Endometrial microvascular endothelial cells (primary cell): Measurements from ENCODE around the gene XAF1. TPM values are rescaled to one million over a fixed set of nuclear protein-coding genes. Genes with fewer than 3 reads are reported as not detected.
"Not testable (repeated sequence)": the region's sequence is repeated elsewhere in the genome, so short reads cannot be mapped to it uniquely, and the experiment has no call there.

Experiments used
- in situ Hi-C: cut with HindIII; loops from 2 replicates; pipeline ENCODE4 v1.10.0; 2017; ENCODE audit warnings: low sequenced_read_pairs, low pct_unique_long_range_greater_than_20kb; ENCODE audit errors: inconsistent ontology term
- total RNA-seq: library from RNA; depleted of rRNA; stranded (reverse); fragments of >200 nt; gene quantifications from one replicate; pipeline ENCODE4 v1.2.3, GENCODE V29; 2015; ENCODE audit errors: inconsistent ontology term

Gene XAF1
- total RNA-seq, 1 donor from 2014 or later = 27.6 TPM

GRCh38 chr17:6796017-6796886, 40.4 kb downstream of the XAF1 start:
- in situ Hi-C loops = no loop called here

- in situ Hi-C loops = no loop called here
Measured at GRCh38 chr17:6796887-6797490, 41.1 kb downstream of the XAF1 start.

DNA sequence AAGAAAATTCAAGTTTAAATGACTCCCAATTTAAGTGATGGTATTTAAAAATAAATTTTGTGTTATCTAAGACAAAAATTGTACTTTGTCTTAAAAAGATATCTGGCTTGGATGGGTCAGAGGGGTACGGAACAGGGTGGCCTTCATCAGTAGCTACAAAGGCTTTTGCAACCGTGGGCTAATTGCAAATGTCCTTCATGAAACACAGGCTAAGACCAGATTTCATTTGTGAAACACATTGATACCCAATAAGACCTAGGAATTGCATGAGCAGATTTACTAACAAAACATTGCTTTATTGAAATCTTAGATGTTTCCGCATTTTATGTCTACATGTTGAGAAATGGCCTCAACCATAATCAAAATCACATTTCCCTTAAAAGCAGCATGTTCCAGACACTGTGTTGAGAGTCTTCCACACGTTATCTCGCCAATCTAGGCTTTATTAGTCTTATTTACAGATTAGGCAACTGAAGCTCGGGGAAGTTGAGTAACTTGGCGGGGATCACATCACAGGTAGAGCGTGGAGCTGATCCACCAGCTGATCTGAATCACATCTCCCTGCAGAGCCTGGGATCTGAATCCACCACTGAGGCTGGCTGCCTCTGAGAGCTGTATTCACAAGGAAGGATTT, 42.0 kb downstream of the XAF1 start:
- in situ Hi-C loops = no loop called here

- in situ Hi-C loops = no loop called here
Measured at GRCh38 chr17:6799738-6800137, 43.9 kb downstream of the XAF1 start.

GRCh38 chr17:6800422-6801027, 44.7 kb downstream of the XAF1 start:
- in situ Hi-C loops = no loop called here

DNA sequence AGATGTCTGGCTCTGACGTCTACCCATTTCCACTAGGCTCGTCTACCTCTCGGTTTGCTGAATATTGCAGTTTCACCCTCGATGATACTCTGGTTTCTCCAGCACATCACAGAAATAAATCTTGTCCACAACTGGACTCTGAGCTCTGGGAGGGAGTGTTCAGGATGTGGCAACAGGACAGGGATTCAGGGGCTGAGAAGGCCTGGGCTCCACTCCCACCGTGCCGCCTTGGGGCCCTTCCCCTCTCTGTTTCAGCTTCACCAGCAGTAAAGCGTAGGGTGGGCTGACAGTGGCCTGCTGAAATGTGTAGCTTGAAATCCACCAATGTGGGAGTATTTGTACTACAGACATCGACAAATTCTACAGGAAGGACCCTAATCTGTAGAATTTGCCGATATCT, 55.7 kb downstream of the XAF1 start:
- in situ Hi-C loops = no loop called here

DNA sequence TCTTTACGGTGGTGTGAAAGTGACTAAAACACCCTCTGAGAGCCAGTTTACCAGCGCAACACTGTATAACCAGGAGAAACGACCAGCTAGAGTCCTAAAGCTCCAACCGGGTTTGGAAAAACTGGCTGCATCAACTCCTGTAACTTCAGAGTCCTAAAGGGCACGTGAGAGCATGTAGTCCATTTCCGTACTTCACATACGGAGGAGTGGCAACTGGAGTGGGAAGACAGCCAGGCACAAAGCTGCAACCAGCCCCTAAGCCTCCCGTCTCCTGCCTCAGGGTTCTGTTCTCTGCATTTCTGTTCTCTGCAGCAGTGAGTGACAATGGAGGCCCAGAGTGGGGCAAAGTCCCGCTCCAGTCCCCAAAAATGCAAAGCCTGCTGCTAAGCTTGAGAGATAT, 56.4 kb downstream of the XAF1 start:
- in situ Hi-C loops = no loop called here

DNA sequence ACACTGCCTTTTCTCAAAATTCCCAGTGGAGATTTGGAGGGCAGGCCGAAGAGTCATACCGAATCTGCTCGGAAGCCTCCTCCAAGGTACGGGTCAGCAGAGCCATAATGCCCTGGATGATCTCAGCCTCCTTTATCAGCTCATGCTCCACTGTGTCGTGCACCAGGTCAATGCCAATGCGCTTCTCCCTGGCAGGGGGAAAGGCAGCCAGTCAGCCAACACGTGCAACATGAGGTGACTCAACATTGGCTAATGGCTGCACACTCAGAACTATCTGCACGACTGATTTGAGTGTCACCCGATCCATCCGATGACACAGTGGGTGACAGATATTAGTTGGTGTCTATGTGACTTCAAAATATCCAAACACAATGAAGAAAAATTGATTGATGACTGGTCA, 59.9 kb downstream of the XAF1 start:
- in situ Hi-C loops = no loop called here

DNA sequence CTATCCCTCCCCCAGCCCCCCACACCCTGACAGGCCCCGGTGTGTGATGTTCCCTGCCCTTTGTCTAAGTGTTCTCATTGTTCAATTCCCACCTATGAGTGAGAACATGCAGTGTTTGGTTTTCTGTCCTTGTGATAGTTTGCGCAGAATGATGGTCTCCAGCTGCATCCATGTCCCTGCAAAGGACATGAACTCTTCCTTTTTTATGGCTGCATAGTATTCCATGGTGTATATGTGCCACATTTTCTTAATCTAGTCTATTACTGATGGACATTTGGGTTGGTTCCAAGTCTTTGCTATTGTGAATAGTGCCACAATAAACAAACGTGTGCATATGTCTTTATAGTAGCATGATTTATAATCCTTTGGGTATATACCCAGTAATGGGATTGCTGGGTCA, 60.5 kb downstream of the XAF1 start:
- in situ Hi-C loops = not testable (repeated sequence)

DNA sequence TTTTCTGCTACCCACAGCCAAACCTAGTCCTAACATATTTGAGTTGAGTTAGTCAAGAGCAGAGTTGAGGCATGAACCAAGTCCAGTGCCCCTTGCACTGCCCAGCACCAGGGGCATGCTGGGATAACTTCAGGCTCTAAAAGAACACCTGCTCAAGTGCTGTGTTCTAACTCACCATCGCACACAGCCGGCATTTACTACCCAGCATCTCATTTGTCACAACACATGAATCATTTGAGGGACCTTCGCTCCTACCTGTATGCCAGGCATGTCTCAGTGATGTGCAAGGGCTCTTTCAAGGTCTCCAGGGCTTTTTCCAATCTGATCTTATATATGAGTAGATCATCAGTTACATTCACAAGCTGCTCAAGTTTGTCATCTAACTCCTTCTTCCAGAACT, 63.1 kb downstream of the XAF1 start:
- in situ Hi-C loops = no loop called here

GRCh38 chr17:6823011-6823442, 67.2 kb downstream of the XAF1 start:
- in situ Hi-C loops = no loop called here

Other genes with a start within 250 kb of the XAF1 start
- 0.09 TPM for gene PITPNM3, start 199.5 kb upstream of the XAF1 start, total RNA-seq
- gene KIAA0753, start 115.3 kb upstream of the XAF1 start, total RNA-seq = 6.2 TPM
- gene TXNDC17, start 115.0 kb upstream of the XAF1 start, total RNA-seq = 126 TPM
- gene MED31, start 104.4 kb upstream of the XAF1 start, total RNA-seq = 15.7 TPM
- gene C17orf100, start 104.3 kb upstream of the XAF1 start, total RNA-seq = not detected
- gene SLC13A5, start 42.7 kb upstream of the XAF1 start, total RNA-seq = not detected
- gene FBXO39, start 20.2 kb downstream of the XAF1 start, total RNA-seq = 0.37 TPM
- not detected for gene TEKT1, start 75.7 kb downstream of the XAF1 start, total RNA-seq
- gene ALOX12, start 240.0 kb downstream of the XAF1 start, total RNA-seq = not detected